ENCODE data around the gene KHDC1L.
"Not testable (repeated sequence)": the region's sequence is repeated elsewhere in the genome, so short reads cannot be mapped to it uniquely, and the experiment has no call there.

The KHDC1L gene

DNA sequence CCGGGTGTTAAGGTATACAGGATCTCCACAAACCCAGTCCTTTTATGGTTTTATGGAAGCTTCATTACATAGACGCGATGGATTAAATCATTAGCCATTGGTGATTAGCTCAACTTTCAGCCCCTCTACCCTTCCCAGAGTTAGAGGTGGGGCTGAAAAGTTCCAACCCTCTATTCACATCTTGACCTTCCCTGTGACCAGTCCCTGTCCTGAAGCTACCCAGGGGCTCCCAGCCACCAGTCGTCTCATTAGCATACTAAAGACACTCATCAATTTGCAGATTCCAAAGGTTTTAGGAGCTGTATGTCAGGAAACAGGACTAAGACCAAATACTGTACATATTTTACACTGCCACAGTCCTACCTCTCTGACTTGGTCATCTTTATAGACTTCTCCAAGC, 21.0 kb downstream of the KHDC1L start:
- Histone ChIP-seq H3K36me3 (ENCODE audit: control insufficient read depth, insufficient read depth, low read length) (no peaks in the 10 kb centered on the region), H3K27me3 (ENCODE audit: control insufficient read depth, insufficient read depth, low read length) (no peaks in the 10 kb centered on the region), H3K9ac (ENCODE audit: low read depth, low read length) (no peak overlapping the region), H3K27ac (ENCODE audit: low read depth, low read length) (no peak overlapping the region), H3K4me1 (ENCODE audit: control insufficient read depth, insufficient read depth, low read length) (peaks cover 6% of the 10 kb centered on the region; the same call in 1 of the 2 replicates), H3K9me3 (ENCODE audit: control insufficient read depth, insufficient read depth, low read length) (peaks cover 5% of the 10 kb centered on the region), H3K4me3 (ENCODE audit: low read depth, low read length) (no peak overlapping the region)

DNA sequence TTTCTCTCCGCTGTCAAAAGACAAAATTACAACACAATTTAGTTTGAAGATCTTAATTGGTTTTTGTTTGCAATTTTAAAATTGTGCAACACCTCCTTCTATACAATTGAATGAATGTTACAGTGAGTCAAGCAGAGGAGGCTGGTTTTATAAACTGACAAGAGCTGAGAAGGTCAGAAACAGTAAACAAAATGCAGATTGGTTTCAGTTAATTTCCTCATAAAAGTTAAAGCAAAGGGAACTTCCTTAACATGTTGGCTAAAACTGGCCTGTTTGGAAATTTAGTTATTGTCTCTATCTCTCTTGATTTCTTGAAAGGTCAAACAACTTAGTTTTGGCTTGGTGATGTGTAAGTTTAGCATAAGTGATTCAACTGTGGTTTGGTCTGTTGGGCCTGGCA, 22.2 kb downstream of the KHDC1L start:
- no peaks in the 10 kb centered on the region for H3K27me3 ChIP-seq (ENCODE audit: control insufficient read depth, insufficient read depth, low read length)
- no peak overlapping the region for H3K27ac ChIP-seq (ENCODE audit: low read depth, low read length)
- H3K4me1 ChIP-seq (ENCODE audit: control insufficient read depth, insufficient read depth, low read length): peaks cover 10% of the 10 kb centered on the region
- no peak overlapping the region for H3K9ac ChIP-seq (ENCODE audit: low read depth, low read length)
- H3K4me3 ChIP-seq (ENCODE audit: low read depth, low read length): no peak overlapping the region
- no peaks in the 10 kb centered on the region for H3K36me3 ChIP-seq (ENCODE audit: control insufficient read depth, insufficient read depth, low read length)
- H3K9me3 ChIP-seq (ENCODE audit: control insufficient read depth, insufficient read depth, low read length): peaks cover 5% of the 10 kb centered on the region

DNA sequence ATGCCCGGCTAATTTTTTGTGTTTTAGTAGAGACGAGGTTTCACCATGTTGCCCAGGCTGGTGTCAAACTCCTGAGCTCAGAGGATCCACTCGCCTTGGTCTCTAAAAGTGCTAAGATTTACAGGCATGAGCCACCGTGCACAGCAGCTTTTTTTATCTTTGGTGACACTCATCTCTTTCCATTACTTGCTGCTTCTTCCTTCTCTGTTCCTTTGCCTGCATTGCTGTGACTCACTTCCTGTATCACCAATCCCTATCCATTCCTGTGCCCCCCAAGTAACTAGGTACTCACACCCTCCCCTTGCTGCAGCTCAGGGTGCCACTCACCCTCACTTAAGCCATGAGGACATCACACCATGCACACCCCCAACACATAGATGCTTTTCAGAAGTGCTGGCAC, 24.6 kb downstream of the KHDC1L start:
- no peaks in the 10 kb centered on the region for H3K27me3 ChIP-seq (ENCODE audit: control insufficient read depth, insufficient read depth, low read length)
- H3K4me1 ChIP-seq (ENCODE audit: control insufficient read depth, insufficient read depth, low read length): peaks cover 16% of the 10 kb centered on the region
- H3K4me3 ChIP-seq (ENCODE audit: low read depth, low read length): no peak overlapping the region
- no peaks in the 10 kb centered on the region for H3K36me3 ChIP-seq (ENCODE audit: control insufficient read depth, insufficient read depth, low read length)
- H3K9me3 ChIP-seq (ENCODE audit: control insufficient read depth, insufficient read depth, low read length): no peaks in the 10 kb centered on the region
- H3K27ac ChIP-seq (ENCODE audit: low read depth, low read length): no peak overlapping the region
- no peak overlapping the region for H3K9ac ChIP-seq (ENCODE audit: low read depth, low read length)

DNA sequence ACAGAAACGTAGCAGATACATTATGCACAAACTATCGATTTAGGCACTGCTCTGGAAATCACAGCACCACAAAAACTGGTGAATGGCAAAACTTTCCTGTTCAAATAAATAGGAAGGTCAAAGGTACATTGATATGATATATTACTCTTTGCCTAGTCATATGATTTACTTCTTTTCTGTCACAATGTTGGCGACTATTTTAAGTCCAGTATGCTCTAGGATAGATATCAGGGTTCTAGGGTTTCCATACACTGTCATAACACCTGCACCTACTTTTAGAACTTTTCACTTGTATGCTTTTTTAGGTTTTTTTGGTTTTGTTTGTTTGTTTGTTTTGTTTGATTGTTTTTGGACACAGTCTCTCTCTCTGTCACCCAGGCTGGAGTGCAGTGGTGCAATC, 25.0 kb downstream of the KHDC1L start:
- no peaks in the 10 kb centered on the region for H3K9me3 ChIP-seq (ENCODE audit: control insufficient read depth, insufficient read depth, low read length)
- no peaks in the 10 kb centered on the region for H3K27me3 ChIP-seq (ENCODE audit: control insufficient read depth, insufficient read depth, low read length)
- H3K4me1 ChIP-seq (ENCODE audit: control insufficient read depth, insufficient read depth, low read length): peaks cover 16% of the 10 kb centered on the region
- no peak overlapping the region for H3K4me3 ChIP-seq (ENCODE audit: low read depth, low read length)
- no peak overlapping the region for H3K9ac ChIP-seq (ENCODE audit: low read depth, low read length)
- no peaks in the 10 kb centered on the region for H3K36me3 ChIP-seq (ENCODE audit: control insufficient read depth, insufficient read depth, low read length)
- H3K27ac ChIP-seq (ENCODE audit: low read depth, low read length): no peak overlapping the region

DNA sequence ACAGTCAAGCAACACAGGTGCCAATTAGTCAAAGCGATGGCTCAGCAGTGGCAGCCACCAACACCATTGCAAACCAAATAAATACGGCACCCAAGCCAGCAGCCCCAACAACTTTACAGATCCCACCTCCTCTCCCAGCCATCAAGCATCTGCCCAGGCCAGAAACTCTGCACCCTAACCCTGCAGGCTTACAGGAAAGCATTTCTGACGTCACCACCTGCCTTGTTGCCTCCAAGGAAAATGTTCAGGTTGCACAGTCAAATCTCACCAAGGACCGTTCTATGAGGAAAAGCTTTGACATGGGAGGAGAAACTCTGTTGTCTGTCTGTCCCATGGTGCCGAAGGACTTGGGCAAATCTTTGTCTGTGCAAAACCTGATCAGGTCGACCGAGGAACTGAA, 30.6 kb downstream of the KHDC1L start:
- H3K9me3 ChIP-seq (ENCODE audit: control insufficient read depth, insufficient read depth, low read length): no peaks in the 10 kb centered on the region
- no peaks in the 10 kb centered on the region for H3K27me3 ChIP-seq (ENCODE audit: control insufficient read depth, insufficient read depth, low read length)
- no peak overlapping the region for H3K27ac ChIP-seq (ENCODE audit: low read depth, low read length)
- no peaks in the 10 kb centered on the region for H3K36me3 ChIP-seq (ENCODE audit: control insufficient read depth, insufficient read depth, low read length)
- peaks cover 11% of the 10 kb centered on the region for H3K4me1 ChIP-seq (ENCODE audit: control insufficient read depth, insufficient read depth, low read length)
- no peak overlapping the region for H3K9ac ChIP-seq (ENCODE audit: low read depth, low read length)
- H3K4me3 ChIP-seq (ENCODE audit: low read depth, low read length): no peak overlapping the region

DNA sequence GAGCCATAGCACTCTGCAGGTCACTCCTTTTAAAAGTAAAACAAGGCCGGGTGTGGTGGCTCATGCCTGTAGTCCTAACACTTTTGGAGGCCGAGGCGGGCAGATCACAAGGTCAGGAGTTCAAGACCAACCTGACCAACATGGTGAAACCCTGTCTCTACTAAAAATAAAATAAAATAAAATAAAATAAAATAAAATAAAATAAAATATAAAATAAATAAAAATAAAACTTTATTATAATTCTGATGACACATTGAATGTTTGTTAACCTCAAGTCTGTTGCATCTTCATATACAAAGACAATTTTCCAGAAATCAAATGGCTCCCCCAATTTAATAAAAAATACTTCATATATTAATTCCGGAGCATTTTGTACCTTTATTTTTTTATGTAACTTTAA, 32.0 kb downstream of the KHDC1L start:
- H3K9me3 ChIP-seq (ENCODE audit: control insufficient read depth, insufficient read depth, low read length); H3K27ac ChIP-seq (ENCODE audit: low read depth, low read length); H3K4me3 ChIP-seq (ENCODE audit: low read depth, low read length); H3K9ac ChIP-seq (ENCODE audit: low read depth, low read length); H3K4me1 ChIP-seq (ENCODE audit: control insufficient read depth, insufficient read depth, low read length); H3K36me3 ChIP-seq (ENCODE audit: control insufficient read depth, insufficient read depth, low read length); H3K27me3 ChIP-seq (ENCODE audit: control insufficient read depth, insufficient read depth, low read length): not testable (repeated sequence)

DNA sequence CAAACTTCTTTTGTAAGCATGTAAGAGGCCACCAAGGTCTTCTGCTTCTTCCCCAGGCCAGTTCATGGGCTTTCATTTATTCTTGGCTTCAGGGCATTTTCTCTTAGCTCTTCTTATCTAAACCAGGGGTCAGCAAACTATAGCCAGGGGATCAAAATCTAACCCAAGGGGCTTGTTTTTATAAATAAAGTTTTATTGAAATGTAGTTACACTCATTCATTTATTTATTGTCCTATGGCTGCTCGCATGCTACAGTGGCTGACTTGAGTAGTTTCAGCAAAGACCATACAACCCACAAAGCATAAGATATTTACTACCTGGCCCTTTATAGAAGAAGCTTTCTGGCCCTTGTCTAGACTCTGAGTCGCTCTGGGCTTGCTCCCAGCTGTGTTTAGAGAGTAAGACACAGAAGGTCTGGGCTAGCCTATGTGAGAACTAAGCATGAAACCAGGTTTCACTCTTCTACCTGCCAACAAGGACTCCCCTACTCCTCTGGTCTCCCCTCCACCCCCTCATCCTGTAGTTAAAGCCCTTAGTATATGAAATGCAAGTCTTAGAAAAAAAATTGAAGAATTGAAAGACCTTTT, 43.2 kb downstream of the KHDC1L start:
- Histone ChIP-seq H3K9ac (ENCODE audit: low read depth, low read length) (no peak overlapping the region), H3K27me3 (ENCODE audit: control insufficient read depth, insufficient read depth, low read length) (no peaks in the 10 kb centered on the region), H3K36me3 (ENCODE audit: control insufficient read depth, insufficient read depth, low read length) (no peaks in the 10 kb centered on the region), H3K9me3 (ENCODE audit: control insufficient read depth, insufficient read depth, low read length) (no peaks in the 10 kb centered on the region), H3K4me3 (ENCODE audit: low read depth, low read length) (no peak overlapping the region), H3K27ac (ENCODE audit: low read depth, low read length) (no peak overlapping the region), H3K4me1 (ENCODE audit: control insufficient read depth, insufficient read depth, low read length) (no peaks in the 10 kb centered on the region)

DNA sequence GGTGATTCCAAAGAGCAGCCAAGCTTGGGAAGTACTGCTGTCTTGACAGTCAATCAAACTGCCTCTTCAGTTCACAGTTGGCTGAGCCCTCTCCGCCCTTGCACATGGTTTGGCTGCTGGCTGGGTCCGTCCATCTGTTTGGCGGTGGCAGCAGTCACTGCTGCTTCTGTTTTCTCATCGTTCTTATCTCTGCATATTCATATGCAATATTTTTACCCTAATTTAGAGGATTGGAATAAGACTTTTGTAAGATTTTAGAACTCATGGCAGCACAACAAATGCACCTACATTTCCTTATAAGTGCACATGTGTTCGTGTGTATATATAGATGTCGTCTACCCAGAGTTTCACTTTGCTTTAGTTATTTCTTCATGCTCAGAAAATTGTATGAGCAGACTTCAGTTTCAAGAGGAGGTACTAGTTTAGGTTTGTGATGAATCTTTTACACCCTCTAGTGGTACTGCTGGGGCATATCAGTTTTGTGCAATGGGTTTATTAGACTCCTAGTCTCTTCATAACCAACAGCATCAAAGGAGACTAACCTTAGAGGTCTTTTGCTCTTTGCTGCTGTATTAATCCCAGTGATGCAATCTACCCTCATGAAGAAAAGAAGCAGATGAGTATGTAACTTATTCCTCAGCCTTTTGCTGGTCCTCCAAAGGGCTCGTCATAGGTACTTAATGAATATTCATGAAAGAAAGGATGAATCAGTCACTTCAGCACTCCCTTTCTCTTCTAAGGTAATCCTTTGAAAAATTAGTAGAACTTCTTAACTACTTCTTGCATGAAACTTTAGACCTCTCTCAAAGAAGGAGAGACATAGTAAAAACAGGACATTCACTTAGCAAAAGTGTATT, 44.3 kb downstream of the KHDC1L start:
- no peaks in the 10 kb centered on the region for H3K36me3 ChIP-seq (ENCODE audit: control insufficient read depth, insufficient read depth, low read length)
- H3K27ac ChIP-seq (ENCODE audit: low read depth, low read length): no peak overlapping the region
- H3K4me3 ChIP-seq (ENCODE audit: low read depth, low read length): no peak overlapping the region
- no peaks in the 10 kb centered on the region for H3K9me3 ChIP-seq (ENCODE audit: control insufficient read depth, insufficient read depth, low read length)
- H3K9ac ChIP-seq (ENCODE audit: low read depth, low read length): no peak overlapping the region
- H3K4me1 ChIP-seq (ENCODE audit: control insufficient read depth, insufficient read depth, low read length): no peaks in the 10 kb centered on the region
- no peaks in the 10 kb centered on the region for H3K27me3 ChIP-seq (ENCODE audit: control insufficient read depth, insufficient read depth, low read length)

DNA sequence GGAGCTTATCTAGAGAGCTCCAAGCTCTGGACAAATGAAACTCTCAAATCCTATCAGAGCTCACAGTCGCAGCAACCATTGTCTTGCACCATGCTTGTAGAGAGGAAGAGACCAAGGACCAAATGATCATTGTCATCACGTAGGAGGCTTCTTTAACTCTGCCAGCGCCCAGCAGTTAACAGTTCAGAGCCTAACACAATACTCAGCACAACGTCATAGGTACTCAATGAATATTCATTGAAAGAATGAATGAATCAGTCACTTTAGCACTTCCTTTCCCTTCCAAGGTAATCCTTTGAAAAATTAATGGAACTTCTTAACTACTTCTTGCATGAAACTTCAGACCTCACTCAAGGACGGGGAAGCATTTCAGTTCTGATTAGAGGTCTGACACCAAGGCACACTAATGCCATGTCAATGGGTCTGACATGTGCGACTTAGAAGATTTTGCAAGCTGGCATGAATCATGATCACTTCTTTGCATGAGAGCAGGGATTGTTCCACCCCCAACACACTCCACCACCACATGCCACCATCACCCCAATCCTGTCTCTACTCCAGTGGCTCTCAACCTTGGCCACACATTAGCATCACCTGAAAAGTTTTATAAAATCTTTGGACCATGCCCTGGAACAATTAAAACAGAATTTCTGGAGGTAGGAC, 45.1 kb downstream of the KHDC1L start:
- no peaks in the 10 kb centered on the region for H3K27me3 ChIP-seq (ENCODE audit: control insufficient read depth, insufficient read depth, low read length)
- no peak overlapping the region for H3K4me3 ChIP-seq (ENCODE audit: low read depth, low read length)
- H3K9me3 ChIP-seq (ENCODE audit: control insufficient read depth, insufficient read depth, low read length): no peaks in the 10 kb centered on the region
- no peaks in the 10 kb centered on the region for H3K4me1 ChIP-seq (ENCODE audit: control insufficient read depth, insufficient read depth, low read length)
- no peak overlapping the region for H3K27ac ChIP-seq (ENCODE audit: low read depth, low read length)
- H3K36me3 ChIP-seq (ENCODE audit: control insufficient read depth, insufficient read depth, low read length): no peaks in the 10 kb centered on the region
- no peak overlapping the region for H3K9ac ChIP-seq (ENCODE audit: low read depth, low read length)

DNA sequence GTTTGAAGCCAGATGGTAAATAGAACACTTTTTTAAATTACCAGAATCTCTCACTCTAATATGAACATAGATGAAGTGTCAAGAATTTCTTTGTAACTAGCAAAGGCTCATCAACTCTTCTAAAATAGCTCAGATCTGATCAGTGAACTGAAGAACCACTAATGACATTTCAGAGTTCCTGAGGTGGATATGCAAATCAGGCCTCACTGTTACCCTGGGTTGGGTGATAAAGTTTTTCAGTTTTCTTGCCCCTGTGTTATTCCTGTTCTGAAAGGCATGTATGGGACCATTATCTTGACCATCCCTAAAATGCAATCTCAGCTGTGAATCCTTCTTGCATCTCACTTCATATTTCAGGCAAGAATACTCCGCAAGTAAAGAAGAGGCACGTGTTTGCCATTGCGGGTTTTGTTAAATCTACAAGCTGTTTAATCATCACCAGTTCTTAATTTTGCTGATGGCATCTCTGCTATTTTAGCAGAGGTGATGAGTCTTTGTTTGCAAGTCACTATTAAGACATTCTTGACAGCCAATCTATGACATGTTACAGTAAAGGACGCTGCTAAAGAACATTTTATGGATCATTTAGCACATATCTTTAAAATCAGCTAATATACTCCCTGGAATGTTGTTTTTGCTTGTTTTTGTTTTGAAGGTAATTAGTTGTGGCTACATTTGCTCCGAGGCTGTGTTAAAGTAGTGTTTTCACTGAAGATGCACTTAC, 47.9 kb downstream of the KHDC1L start:
- no peaks in the 10 kb centered on the region for H3K9me3 ChIP-seq (ENCODE audit: control insufficient read depth, insufficient read depth, low read length)
- H3K36me3 ChIP-seq (ENCODE audit: control insufficient read depth, insufficient read depth, low read length): no peaks in the 10 kb centered on the region
- no peak overlapping the region for H3K9ac ChIP-seq (ENCODE audit: low read depth, low read length)
- no peaks in the 10 kb centered on the region for H3K4me1 ChIP-seq (ENCODE audit: control insufficient read depth, insufficient read depth, low read length)
- H3K4me3 ChIP-seq (ENCODE audit: low read depth, low read length): no peak overlapping the region
- no peak overlapping the region for H3K27ac ChIP-seq (ENCODE audit: low read depth, low read length)
- no peaks in the 10 kb centered on the region for H3K27me3 ChIP-seq (ENCODE audit: control insufficient read depth, insufficient read depth, low read length)

DNA sequence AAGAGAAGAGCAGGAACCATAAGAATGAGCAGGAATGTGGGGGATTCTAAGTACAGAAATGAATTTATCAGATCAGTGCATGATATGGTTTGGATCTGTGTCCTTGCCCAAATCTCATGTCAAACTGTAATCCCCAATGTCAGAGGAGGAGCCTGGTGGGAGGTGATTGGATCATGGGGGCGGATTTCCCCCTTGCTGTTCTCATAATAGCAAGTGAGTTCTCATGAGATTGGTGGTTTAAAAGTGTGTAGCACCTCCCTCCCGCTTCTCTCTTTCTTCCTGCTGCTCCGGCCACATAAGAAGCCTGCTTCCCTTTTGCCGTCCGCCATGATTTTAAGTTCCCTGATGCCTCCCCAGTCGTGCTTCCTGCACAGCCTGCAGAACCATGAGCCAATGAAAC, 49.2 kb downstream of the KHDC1L start:
- Histone ChIP-seq H3K27me3 (ENCODE audit: control insufficient read depth, insufficient read depth, low read length) (no peaks in the 10 kb centered on the region), H3K9ac (ENCODE audit: low read depth, low read length) (no peak overlapping the region), H3K4me3 (ENCODE audit: low read depth, low read length) (no peak overlapping the region), H3K27ac (ENCODE audit: low read depth, low read length) (no peak overlapping the region), H3K36me3 (ENCODE audit: control insufficient read depth, insufficient read depth, low read length) (no peaks in the 10 kb centered on the region), H3K4me1 (ENCODE audit: control insufficient read depth, insufficient read depth, low read length) (no peaks in the 10 kb centered on the region), H3K9me3 (ENCODE audit: control insufficient read depth, insufficient read depth, low read length) (no peaks in the 10 kb centered on the region)
